PC-9 (cell line): Measurements from ENCODE around the gene RIPK4. TPM values are rescaled to one million over a fixed set of nuclear protein-coding genes. Genes with fewer than 3 reads are reported as not detected.

ENCODE experiments used
- BruUV-seq: library from RNA; stranded (reverse); fragments of 400-500 nt; replicated peaks from 2 replicates; lab custom pipeline; 2021; lab: Mats Ljungman, UMichigan
- CTCF ChIA-PET: fragments of 300-600 bp; sonication (Branson Sonifier 250); formaldehyde crosslinking; loops from one replicate; lab custom pipeline; 2022; ENCODE audit warnings: antibody characterized with exemption; lab: Charles Lee
- POLR2A ChIA-PET: fragments of 300-600 bp; sonication (Branson Sonifier 250); formaldehyde crosslinking; loops from one replicate; lab custom pipeline; 2022; ENCODE audit warnings: antibody characterized with exemption; ENCODE audit not compliant: unreplicated experiment; lab: Charles Lee
- DNase-seq, 2 experiments: peaks; one replicate each; pipeline versions ENCODE4 v3.0.0 to v3.0.0-alpha.2; 2015 to 2022; ENCODE audit warnings: mixed read lengths in 1 of 2
- H2AFZ ChIP-seq: fragments of 200-600 bp; sonication (generic); 2 replicates; pipeline ENCODE4 v1.8.1; 2017; ENCODE audit warnings: antibody characterized with exemption
- H3F3A ChIP-seq: fragments of 200-600 bp; sonication (generic); 2 replicates; pipeline ENCODE4 v1.8.1; 2017; ENCODE audit warnings: antibody characterized with exemption, mild to moderate bottlenecking, low read depth; ENCODE audit not compliant: insufficient read depth
- H3K27ac ChIP-seq: fragments of 200-600 bp; sonication (generic); 2 replicates; pipeline ENCODE4 v1.6.1; 2016; ENCODE audit warnings: mixed run types
- H3K27me3 ChIP-seq: fragments of 200-600 bp; sonication (generic); 2 replicates; pipeline ENCODE4 v1.6.1; 2016; ENCODE audit warnings: low read depth, mixed run types; ENCODE audit not compliant: insufficient read depth
- H3K36me3 ChIP-seq: fragments of 200-600 bp; sonication (generic); 2 replicates; pipeline ENCODE4 v1.6.1; 2016; ENCODE audit warnings: low read depth, mixed run types
- H3K4me1 ChIP-seq: fragments of 200-600 bp; sonication (generic); replicated peaks from 2 replicates; pipeline ENCODE4 v1.6.1; 2016; ENCODE audit warnings: mixed run types; ENCODE audit not compliant: insufficient read depth
- H3K4me2 ChIP-seq: fragments of 200-600 bp; sonication (generic); 2 replicates; pipeline ENCODE4 v1.6.1; 2017; ENCODE audit warnings: mixed run types
- H3K4me3 ChIP-seq: fragments of 200-600 bp; sonication (generic); 2 replicates; pipeline ENCODE4 v1.6.1; 2016; ENCODE audit warnings: mixed run types
- H3K79me2 ChIP-seq: fragments of 200-600 bp; sonication (generic); 2 replicates; pipeline ENCODE4 v1.6.1; 2017; ENCODE audit warnings: low read depth, mixed run types
- H3K9me2 ChIP-seq: fragments of 200-600 bp; sonication (generic); 2 replicates; pipeline ENCODE4 v1.8.1; 2017; ENCODE audit warnings: mild to moderate bottlenecking; ENCODE audit not compliant: insufficient read depth
- H3K9me3 ChIP-seq: fragments of 200-600 bp; sonication (generic); 2 replicates; pipeline ENCODE4 v1.8.1; 2016; ENCODE audit warnings: low read depth; ENCODE audit not compliant: insufficient read depth
- H4K20me1 ChIP-seq: fragments of 200-600 bp; sonication (generic); 2 replicates; pipeline ENCODE4 v1.8.1; 2017; ENCODE audit not compliant: insufficient read depth
- EZH2 ChIP-seq: fragments of 200-600 bp; sonication (generic); IDR thresholded peaks from 2 replicates; pipeline ENCODE4 v1.8.0; 2017; ENCODE audit warnings: antibody characterized with exemption, low read depth
- intact Hi-C: fragments of 100-400 bp; cut with micrococcal nuclease; formaldehyde crosslinking; loops from one replicate; pipeline ENCODE4 v1.10.0; 2022; ENCODE audit not compliant: unreplicated experiment
- total RNA-seq: library from RNA; stranded (reverse); gene quantifications from 2 replicates; pipeline ENCODE4 v1.2.3, GENCODE V29; 2021
- TF ChIP-seq, protein P1 (sequence below): fragments of 200-600 bp; sonication (generic); conservative IDR thresholded peaks from 2 replicates; pipeline ENCODE4 v1.6.1; 2017; ENCODE audit warnings: mixed run types, antibody characterized with exemption, mild to moderate bottlenecking, moderate library complexity

RIPK4 gene
- total RNA-seq, 1 experiment from 2014 or later: 30.1 TPM

DNA sequence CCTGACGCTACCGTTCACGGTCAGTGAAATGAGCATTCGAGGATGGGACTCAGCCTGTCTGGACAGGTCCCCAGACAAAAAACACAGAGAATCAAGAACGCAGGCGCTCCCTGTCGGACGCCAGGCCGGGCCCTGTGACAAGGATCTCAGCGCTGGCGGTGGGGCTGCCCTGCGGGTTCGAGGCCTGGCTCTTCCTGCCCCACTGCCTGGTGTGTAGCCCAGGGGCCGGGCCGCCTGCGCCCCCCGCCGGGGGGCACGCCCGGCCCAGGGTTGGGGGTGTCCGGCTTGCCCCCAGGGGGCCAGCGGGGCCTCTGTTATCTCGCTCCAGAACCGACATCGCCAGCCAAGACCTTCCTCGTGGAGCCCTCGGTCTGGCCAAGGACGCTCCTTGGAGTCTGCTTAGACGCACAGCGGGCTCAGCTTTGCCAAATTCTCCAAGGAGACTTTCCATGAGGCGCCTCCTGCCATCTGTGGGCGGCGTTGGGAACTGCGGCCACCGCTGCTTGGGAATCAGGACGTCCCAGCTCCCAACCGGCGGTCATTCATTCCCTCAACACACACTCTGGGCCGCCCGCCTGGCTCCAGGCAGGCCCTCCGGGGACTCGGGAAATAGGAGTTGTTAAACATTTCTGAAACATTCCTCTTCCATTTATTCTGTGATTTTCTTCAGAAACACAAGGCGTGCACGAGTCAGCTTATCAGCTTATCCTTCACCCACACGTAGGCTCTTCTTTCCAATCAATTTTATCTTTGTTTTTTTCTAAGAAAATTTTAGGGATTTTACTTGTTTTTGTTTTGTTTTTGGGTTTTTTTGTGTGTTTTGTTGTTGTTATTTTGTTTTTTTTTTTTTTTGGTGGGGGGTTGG is 11.3 kb upstream of the RIPK4 start:
- Histone ChIP-seq H3K79me2 (0 out of 2 replicates have a peak, but pooled peaks cover 4% of the 10 kb centered on the region), H3F3A (peaks cover 10% of the 10 kb centered on the region; the same call in 1 of the 2 replicates), H3K4me2 (peak overlapping the region; percentile 61), H3K9me3 (no peaks in the 10 kb centered on the region), H3K36me3 (no peaks in the 10 kb centered on the region), H3K27ac (peak overlapping the region; percentile 13; the same call in 1 of the 2 replicates), H3K9me2 (no peaks in the 10 kb centered on the region), H3K4me1 (peaks cover 41% of the 10 kb centered on the region), H2AFZ (no peak overlapping the region), H3K27me3 (no peaks in the 10 kb centered on the region), H3K4me3 (no peak overlapping the region), H4K20me1 (no peaks in the 10 kb centered on the region)
- intact Hi-C loops: loop anchor here (1.0 to 2.0 kb wide), 3 partner anchors 39 to 166 kb away; no protein-coding TSS in a partner anchor
- TF ChIP-seq EZH2: no peak
- TF ChIP-seq, protein P1, sequence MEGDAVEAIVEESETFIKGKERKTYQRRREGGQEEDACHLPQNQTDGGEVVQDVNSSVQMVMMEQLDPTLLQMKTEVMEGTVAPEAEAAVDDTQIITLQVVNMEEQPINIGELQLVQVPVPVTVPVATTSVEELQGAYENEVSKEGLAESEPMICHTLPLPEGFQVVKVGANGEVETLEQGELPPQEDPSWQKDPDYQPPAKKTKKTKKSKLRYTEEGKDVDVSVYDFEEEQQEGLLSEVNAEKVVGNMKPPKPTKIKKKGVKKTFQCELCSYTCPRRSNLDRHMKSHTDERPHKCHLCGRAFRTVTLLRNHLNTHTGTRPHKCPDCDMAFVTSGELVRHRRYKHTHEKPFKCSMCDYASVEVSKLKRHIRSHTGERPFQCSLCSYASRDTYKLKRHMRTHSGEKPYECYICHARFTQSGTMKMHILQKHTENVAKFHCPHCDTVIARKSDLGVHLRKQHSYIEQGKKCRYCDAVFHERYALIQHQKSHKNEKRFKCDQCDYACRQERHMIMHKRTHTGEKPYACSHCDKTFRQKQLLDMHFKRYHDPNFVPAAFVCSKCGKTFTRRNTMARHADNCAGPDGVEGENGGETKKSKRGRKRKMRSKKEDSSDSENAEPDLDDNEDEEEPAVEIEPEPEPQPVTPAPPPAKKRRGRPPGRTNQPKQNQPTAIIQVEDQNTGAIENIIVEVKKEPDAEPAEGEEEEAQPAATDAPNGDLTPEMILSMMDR: peak; percentile 75
- ChIA-PET CTCF (interaction anchor here (0.7 to 1.6 kb wide), 5 partner anchors 100 to 271 kb away, joined by 3 to 14 read pairs (median 3); no protein-coding TSS in a partner anchor), POLR2A (interaction anchor here (0.8 kb wide), 1 partner anchor 100 kb away, joined by 4 read pairs; no protein-coding TSS in a partner anchor)
- no TSS peak for BruUV-seq
- peak; percentile 62 to 81 for DNase-seq

DNA sequence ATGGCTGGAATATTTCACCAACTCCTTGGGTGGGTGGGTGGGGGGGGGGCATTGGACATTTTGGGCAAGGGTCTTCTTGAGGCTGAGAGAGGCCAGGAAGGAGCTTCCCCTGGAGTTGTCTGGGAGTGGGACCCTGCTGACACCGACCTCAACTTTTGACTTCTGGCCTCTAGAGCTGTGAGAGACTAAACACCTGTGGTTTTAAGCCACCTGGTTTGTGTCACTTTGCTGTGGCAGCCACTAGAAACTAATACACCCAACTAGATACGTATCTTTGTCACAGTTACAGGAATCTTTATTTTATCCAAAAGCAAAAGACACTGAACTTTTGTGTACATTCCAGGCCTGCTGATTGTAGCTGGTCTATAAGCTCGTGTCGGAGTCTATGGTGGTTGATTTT is 9.9 kb upstream of the RIPK4 start:
- ChIA-PET POLR2A (interaction anchor here (0.6 to 1.0 kb wide), 3 partner anchors 54 to 98 kb away, joined by 3 to 4 read pairs (median 3); no protein-coding TSS in a partner anchor), CTCF (interaction anchor here (1.0 kb wide), 1 partner anchor 16 kb away, joined by 3 read pairs; no protein-coding TSS in a partner anchor)
- DNase-seq: no peak
- no TSS peak for BruUV-seq
- Histone ChIP-seq H3K9me3 (no peaks in the 10 kb centered on the region), H3K4me2 (no peak overlapping the region), H3K4me1 (peaks cover 31% of the 10 kb centered on the region), H3K9me2 (no peaks in the 10 kb centered on the region), H4K20me1 (no peaks in the 10 kb centered on the region), H2AFZ (no peak overlapping the region), H3K36me3 (no peaks in the 10 kb centered on the region), H3K79me2 (0 out of 2 replicates have a peak, but pooled peaks cover 4% of the 10 kb centered on the region), H3K27ac (no peak overlapping the region), H3K27me3 (no peaks in the 10 kb centered on the region), H3K4me3 (no peak overlapping the region), H3F3A (no peaks in the 10 kb centered on the region; the same call in 1 of the 2 replicates)
- TF ChIP-seq, protein P1: no peak
- no peak for TF ChIP-seq EZH2
- intact Hi-C loops: no loop called here

DNA sequence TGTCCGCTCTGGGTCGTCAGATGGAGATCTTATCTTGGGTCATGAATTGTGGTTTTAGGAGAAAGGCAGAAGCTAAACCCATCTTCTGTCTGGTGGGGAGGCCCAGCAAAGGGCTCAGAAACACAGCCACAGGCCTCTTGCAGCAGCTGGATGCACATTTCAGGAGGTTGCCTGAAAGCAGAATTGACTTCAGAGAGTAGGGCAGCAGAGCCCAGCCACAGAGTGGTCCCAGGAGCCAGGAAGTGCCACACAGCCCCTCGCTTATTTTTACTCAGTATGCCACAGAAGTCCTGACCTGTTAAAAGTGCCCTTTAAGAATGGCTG is 8.3 kb upstream of the RIPK4 start:
- ChIA-PET POLR2A (no interaction called here), CTCF (no interaction called here)
- intact Hi-C loops: no loop called here
- TF ChIP-seq, protein P1: no peak
- no peak for TF ChIP-seq EZH2
- H4K20me1 ChIP-seq: no peaks in the 10 kb centered on the region
- BruUV-seq: no TSS peak
- H3K4me1 ChIP-seq: peaks cover 35% of the 10 kb centered on the region
- no peak for DNase-seq
- H3K9me2 ChIP-seq: no peaks in the 10 kb centered on the region
- no peaks in the 10 kb centered on the region for H3K27me3 ChIP-seq
- no peak overlapping the region for H2AFZ ChIP-seq
- H3K4me3 ChIP-seq: no peak overlapping the region
- H3K4me2 ChIP-seq: no peak overlapping the region
- no peaks in the 10 kb centered on the region for H3K36me3 ChIP-seq
- no peaks in the 10 kb centered on the region for H3F3A ChIP-seq
- no peak overlapping the region for H3K27ac ChIP-seq
- 0 out of 2 replicates have a peak, but pooled peaks cover 4% of the 10 kb centered on the region for H3K79me2 ChIP-seq
- no peaks in the 10 kb centered on the region for H3K9me3 ChIP-seq
